HT1080 (cell line): ENCODE data around the gene FAM107B. TPM values are rescaled to one million over a fixed set of nuclear protein-coding genes. Genes with fewer than 3 reads are reported as not detected.
"Not testable (repeated sequence)": the region's sequence is repeated elsewhere in the genome, so short reads cannot be mapped to it uniquely, and the experiment has no call there.

Experiments
- DNase-seq: peaks from one replicate; pipeline ENCODE4 v3.0.0-alpha.2; 2015; ENCODE audit warnings: low read depth
- total RNA-seq: library from RNA; depleted of rRNA; stranded (reverse); fragments of >200 nt; shearing (Covaris generic); gene quantifications from 2 replicates; pipeline ENCODE4 v1.2.3, GENCODE V29; 2014

The FAM107B gene
- total RNA-seq, 1 experiment from 2014 or later = 9.8 TPM

DNA sequence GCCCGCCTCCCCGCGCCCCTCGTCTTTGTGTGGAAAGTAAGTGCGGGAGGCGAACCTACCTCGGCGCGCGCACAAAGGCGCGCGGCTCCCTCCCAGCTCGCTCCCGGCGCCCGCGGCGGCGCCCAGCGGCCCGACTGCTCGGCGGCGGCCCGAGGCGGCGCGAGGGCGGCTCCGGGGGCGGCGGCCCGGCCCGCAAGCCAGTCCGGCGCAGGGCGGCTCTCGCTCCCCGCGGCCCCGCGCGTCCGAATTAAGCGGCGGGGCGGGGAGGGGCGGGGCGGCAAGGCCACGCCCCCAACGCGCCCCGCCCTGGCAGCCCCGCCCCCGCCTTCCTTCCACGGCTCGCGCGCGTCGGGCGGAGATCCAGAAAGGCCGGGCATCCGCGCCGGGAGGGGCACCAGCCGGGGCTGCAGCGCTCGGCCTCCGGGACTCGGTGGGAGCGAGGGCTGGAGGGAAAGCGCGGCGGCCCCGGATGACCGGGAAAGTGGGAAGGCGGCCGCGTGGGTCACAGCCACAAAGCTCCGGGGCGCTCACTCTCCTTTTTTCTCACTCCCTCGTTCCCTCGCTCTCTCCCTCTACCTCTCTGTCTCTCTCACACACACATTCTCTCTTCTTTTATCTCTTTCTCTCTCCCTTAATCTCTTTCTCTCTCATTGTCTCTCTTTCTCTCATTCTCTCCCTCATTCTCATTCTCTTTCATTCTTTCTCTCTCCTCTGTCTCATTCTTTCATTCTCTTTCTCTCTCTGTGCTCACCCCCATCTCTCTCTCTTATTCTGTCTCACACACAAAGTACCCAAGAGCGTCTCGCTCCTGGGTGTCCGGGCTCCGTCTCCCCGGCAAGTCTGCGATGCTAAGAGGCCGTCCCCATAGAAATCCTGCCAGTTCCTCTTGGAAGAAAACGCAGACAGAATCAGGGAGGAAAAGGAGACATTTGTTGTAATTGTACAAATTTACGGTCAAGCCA lies 170.2 kb downstream of the FAM107B start:
- peak; percentile 16 for DNase-seq

GRCh38 chr10:14603534-14604102 lies 171.1 kb downstream of the FAM107B start:
- no peak for DNase-seq

DNA sequence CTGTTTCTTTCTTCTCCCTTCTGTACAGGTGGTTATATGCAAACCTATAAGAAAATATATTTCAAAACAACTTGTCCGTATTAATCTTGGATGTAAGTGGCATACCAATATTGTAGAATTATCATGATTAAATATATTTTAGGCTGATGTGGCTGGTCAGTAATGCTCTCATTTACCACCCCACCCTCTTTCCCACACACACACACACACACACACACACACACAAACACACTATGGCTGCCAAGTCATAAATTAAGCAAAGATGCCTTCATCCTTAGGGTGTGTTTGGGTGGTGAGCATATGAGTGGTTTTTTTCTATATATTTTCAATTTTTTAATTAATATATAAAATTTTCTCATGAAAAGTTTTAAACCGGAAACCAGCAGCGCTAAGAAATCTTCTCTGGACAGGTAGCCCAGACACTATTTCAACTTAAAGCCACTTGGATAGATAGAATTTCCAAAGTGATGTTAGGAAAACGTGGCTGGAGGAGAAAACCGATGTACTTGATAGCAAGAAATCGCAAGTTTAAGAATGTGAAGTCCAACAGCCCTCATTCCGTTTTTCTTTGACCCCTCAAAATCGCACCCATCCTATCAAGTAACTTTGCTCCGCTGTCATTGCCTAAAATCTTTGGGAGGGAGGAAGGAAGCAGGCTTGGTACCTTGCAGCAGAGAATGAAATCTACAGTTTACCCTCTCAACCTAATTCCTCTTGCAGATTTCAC lies 171.7 kb downstream of the FAM107B start:
- DNase-seq = no peak

- DNase-seq = peak; percentile 81
Observed at GRCh38 chr10:14601872-14602725, 172.6 kb downstream of the FAM107B start.

DNA sequence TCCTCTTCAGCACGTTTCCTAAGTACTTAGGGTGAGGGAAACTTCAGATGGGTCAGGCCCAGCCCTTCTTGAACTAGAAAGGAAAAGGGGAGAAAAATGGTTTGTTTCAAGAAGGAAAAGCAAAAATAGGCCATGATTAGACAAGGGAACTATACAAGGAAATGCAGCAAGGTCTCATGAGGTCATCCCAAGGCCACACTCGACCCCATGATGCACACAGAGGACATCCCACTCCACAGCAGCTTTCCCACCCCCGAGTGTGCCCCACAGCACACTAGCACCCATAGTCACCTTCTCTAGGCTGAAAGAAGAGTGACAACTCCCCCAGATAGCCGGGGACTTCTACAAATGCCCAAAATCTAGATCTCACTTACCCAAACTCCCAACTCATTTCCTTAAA lies 173.4 kb downstream of the FAM107B start:
- no peak for DNase-seq

- no peak for DNase-seq
Observed at GRCh38 chr10:14600065-14600464, 174.6 kb downstream of the FAM107B start.

- DNase-seq = no peak
Observed at GRCh38 chr10:14598809-14599764, 175.6 kb downstream of the FAM107B start.

DNA sequence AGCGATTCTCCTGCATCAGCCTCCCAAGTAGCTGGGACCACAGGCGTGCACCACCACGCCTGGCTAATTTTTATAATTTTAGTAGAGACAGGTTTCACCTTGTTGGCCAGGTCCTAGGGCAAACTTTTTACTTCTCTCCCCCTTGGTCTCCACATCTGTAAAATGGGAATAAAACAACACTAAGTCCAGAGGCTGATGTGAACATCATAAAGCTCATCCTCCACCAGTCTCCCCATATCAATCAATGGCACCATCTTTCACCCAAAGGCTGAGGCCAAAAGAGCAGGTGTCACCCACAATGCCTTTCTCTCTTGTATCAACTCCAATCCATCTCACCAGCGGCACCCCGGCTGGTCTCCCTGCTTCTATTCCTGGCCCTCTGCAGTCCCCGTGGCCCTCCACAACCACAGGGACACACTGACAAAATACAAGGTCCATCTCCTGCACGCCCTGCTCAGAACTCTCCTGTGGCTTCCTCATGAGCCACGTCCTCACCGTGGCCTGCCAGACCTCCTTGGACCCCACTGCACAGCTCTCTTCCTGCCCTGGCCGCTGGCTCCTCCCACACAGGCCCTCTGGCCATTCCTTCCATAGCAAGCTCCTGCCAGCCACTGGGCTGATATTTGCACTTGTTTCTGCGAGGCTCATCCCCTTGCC lies 179.0 kb downstream of the FAM107B start:
- DNase-seq = no peak

- DNase-seq = no peak
Observed at GRCh38 chr10:14594878-14595525, 179.7 kb downstream of the FAM107B start.

- no peak for DNase-seq
Observed at GRCh38 chr10:14593806-14594205, 180.9 kb downstream of the FAM107B start.

GRCh38 chr10:14592566-14592965 lies 182.1 kb downstream of the FAM107B start:
- no peak for DNase-seq

GRCh38 chr10:14592026-14592425 lies 182.7 kb downstream of the FAM107B start:
- no peak for DNase-seq

DNA sequence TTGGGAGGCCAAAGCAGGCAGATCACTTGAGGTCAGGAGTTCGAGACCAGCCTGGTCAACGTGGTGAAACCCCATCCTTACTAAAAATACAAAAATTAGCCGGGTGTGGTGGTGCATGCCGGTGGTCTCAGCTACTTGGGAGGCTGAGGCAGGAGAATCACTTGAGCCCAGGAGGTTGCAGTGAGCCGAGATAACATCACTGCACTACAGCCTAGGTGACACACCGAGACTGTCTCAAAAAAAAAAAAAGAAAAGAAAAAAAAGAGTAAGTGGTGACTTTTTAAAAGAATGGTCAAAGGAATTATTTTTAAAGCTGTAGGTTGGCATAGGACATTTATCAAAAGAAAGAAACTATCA lies 185.8 kb downstream of the FAM107B start:
- DNase-seq = not testable (repeated sequence)

DNA sequence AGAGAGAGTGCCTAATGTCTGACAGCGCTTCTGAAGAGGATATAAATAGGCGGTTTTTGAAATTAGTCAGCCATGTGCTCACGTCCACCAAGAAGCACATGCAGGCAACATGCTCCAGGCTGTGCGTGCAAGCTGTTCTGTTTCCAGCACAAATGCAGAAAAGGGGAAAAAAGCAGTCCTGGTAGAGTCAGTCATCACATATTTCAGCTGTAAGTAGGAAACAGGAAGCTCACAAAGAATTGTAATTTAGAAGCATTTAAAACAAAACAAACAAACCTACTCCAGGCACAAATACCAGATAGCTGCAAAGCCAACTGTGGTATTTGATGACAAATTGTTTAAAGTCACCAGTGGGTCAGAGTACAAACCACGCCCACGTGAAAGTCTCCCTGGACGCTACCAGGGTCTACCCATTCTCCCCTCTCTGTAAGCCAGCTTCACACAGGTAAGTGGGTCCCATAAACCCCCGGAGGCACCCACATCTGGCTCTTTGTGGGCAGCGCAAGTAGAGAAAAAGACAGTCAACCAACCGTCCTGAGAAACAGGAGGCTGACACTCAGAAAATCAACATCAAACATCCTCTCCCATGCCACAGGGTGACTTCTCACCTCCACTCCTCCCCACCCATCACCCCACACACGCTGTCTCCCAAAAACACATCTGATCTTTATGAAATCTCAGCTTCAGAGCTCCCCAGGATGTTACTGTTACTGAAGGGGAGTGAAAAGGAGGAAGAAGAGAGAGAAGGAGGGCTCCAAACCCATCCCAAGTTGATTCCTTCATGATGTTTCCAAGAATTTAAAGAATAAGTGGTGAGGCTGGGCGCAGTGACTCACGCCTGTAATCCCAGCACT lies 186.4 kb downstream of the FAM107B start:
- DNase-seq = peak; percentile 53

DNA sequence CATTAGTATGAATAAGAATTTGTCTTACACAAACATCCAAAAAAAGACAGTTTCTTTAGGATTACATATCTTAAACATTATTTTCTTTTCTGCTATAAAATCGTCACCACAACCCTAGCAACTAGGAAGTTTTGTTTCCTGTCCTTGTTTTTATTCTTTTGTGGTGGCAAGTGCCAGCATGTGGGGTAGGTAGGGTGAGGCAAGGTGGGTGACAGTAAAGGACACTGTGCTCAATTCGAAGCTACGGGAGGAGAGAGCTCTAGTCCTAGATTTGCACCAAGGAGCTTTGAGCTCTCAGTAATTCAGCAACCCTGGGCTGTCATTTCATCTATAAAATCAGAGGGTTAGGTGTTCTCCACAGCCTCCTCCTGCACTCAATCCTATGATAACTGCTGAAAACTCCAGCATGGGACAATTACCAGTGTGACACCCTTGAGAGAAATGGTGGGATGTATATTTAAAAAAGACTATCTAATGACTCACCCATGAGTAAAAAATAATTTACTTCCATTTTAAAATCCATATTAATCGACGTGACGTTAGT lies 187.1 kb downstream of the FAM107B start:
- no peak for DNase-seq

DNA sequence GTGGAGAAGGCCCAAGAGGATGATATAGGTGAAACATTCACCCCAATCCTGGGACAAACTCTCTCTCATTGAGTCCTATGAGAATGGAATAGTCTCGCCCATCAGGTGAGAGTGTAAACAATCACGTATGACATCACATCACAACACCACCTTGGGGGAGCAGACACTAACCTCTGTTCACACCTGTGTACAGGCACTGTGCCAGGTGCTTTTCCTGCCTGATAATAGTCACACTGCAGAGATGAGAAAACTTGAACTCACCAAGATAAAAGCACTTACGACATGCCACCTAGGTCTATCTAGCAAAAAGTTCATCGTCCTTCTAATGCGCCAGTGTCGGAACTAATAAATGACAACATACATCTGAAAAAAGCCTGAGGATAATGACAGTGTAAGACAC lies 187.8 kb downstream of the FAM107B start:
- no peak for DNase-seq

DNA sequence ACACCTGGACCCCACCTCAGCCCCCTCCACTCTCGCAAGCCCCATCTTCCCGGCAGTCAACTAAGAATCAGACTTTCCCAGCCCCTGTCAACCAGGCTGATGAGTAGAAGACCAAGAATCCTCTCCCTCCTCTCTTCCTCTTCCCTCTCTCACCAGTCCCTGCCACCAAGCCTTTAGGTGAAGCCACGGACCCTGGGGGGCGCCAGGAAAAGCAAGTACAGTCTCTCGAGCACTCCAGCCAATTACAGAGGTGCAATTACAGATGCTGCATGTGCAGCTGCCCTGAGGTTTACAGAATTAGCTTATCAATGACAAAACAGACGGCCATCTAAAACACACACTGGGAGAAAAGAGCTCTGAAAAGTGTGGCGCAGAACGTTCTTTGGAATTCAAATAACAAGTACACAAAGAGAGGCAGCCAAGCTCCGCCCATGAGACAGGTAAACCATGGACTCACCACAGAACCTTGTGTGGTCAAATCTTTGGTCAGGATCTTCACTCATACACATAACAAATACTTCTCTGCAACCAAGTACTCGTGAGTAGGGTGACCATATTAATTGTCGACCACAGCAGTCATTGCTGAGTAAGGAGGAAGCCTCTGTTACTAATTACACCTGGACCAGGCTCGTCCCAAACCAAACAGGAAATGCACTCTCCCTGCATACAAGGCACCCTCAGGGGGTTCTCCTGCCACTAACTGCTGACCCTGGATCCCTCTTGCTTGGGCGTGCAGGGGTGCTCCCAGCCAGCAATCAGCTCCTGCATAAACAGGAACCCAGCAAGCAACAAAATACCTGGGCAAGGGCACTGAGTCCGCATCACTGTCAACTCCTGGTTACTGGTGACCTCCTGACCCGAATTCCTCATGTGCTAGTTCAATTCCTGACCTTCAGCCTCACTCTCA lies 189.2 kb downstream of the FAM107B start:
- DNase-seq = no peak
